Measurements from ENCODE around the gene PRR14. TPM values are rescaled to one million over a fixed set of nuclear protein-coding genes. Genes with fewer than 3 reads are reported as not detected.

The PRR14 gene
- total RNA-seq, 1 donor from 2014 or later, result 13.7 TPM

DNA sequence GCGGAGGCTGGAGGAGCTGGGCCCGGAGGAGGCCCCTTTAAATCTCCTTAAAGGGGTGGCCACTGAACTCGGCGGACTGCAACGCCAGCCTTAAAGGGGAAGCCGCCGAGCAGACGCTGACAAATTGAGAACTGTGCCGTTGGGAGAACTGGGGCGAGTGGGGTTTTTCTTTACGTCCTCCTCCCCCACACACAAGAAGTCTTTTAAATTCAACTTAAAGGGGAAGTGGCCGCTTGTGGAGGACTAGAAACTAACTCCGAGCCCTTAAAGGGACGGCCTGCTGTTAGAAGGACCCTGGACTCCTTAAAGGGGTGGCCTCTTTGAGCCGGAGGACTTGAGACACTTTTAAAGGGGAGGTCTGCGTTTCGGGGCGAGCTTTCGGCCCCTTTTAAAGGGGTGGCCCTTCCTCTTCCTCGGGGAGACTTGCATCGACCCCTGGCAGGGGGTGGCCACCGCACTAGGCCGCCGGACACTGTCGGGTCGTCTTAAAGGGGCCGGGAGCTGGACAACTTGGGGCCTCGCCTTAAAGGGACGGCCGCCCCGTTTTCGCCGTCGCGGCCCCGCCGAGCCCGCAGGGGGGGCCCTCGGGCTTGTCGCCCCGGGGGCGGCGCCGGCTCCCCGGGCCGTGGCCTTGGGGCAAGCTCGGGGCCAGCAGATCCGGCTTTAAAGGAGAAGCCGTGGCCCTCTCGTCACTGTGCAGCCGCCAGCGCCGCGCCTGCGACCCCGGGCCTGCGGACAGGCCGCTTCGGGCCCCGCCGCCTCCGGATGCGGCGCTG is 8.2 kb downstream of the PRR14 start:
- DNase-seq (ENCODE audit: low read depth), result peak; percentile 96

DNA sequence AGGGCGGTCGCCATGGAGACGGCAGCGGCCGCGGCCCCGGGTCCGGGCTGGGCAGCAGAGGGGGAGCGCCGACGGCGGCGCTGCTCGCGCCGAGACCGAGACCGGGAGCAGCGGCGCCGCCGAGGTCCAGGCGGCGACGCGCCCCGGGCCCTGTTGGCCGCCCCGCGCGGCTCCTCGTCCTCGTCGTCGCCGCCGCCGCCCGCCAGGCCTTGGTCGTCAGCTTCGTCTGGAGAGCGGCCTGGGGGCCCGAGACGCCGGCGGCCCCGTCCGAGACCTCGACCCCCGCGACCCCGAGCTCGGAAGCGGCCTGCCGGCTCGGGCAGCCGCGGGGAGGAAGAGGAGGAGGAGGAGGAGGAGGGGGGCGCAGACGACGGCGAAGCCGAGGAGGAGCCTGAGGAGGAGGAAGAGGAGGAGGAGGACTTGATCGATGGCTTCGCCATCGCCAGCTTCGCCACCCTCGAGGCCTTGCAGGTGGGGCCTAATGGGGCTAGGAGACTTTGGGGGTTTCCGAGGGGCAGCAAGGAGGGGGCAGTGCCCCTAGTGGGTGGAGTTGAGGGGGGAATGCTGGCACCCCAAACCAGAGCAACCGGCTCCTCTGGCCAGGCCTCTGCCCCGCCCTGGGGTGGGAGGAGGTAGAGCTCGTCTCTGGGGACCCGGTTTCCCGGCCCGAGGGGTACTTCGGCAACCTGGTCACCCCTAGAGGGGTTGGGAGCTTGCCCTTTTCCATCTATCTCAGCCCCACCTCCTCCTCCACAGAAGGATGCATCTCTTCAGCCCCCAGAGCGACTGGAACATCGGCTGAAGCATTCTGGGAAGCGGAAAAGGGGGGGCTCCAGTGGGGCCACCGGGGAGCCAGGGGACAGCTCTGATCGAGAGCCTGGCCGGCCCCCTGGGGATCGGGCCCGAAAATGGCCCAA is 9.0 kb downstream of the PRR14 start:
- peak; percentile 19 for DNase-seq (ENCODE audit: low read depth)

DNA sequence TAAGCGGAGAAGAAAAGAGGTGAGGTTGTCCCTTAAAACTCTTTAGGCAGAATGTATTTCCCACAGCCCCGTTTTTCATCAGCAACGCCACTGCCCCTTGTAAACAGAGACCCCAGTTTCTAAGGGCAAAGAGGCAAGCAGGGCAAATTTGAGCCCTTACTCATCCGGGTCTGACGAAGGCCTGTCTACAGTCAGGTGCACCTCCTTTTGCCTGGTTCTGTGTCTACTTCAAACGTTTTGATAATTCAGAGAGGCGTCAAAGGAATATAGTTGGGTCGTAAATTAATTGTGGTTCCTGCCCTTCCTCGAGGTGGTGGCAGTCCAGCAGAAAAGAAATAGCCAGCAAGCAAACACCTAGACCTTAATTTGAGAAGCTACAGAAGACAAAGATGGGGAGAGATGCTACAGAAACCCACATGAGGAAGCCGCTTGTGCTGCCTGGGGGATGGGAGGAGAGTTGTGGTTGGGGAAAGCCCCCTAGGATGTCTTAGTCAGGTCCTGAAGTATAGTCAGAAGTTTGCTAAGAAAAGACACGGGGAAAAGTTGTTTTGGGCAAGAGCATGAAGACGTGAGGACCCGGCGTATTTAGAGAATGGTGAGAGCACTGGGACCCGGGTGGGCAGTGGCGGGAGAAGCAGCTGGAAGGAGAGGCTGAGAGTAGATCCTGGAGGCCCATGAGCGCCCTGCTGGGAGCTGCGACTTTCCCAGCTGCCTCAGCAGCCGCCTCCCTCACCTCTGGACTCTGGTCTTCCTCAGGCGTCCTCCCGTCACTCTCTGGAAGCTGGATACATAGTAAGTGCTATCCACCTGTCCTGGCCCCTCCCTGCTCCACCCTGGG is 9.9 kb downstream of the PRR14 start:
- DNase-seq (ENCODE audit: low read depth), result no peak

DNA sequence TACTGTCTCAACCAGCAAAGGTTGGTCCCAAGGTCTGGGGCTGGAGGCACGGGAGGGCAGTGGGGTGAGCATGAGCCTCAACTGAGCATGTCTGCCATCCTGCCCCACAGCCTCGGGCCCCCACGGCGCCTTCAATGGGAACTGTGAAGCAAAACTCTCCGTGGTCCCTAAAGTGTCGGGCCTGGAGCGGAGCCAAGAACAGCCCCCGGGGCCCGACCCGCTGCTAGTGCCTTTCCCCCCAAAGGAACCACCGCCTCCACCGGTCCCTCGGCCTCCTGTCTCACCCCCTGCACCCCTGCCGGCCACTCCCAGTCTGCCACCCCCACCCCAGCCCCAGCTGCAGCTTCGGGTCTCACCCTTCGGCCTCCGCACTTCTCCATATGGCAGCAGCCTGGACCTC is 11.7 kb downstream of the PRR14 start:
- no peak for DNase-seq (ENCODE audit: low read depth)

DNA sequence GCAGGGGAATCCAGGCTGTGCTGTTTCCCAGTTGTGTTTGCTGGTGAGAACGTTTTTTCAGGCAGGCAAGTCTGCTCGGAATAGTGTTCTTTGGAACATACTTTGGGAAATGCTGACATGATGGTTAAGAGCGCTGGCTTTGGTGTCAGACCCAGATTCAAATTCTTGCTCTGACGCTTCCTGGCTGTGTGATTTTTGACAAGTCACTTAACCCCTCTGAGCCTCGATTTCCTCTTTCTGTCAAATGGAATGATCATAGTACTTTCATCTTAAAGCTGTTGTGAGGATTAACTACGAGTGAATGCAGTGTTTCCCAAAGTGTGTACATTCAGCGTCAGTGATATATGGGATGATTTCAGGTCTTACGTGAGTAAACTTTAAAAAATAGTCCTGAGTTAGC is 12.3 kb downstream of the PRR14 start:
- no peak for DNase-seq (ENCODE audit: low read depth)

DNA sequence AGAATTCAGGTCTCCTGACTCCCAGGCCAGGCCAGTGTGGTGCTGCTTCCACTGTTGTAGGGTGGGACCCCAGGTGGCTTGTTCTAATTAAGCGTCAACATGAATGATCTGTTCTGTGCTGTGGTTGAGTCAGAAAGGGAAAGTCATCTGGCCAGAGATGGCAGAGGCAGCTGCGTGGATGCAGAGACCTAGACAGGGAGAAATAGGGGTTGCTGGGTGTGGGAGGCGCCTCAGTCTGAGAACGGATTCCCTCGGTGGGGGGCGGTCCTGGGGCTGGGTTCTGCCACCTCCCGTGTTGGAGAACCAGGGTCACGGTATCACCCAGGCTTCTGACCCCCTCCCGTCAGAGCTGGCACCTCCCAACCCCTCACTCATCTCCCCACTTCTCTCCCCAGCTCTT is 13.1 kb downstream of the PRR14 start:
- DNase-seq (ENCODE audit: low read depth), result peak; percentile 41

DNA sequence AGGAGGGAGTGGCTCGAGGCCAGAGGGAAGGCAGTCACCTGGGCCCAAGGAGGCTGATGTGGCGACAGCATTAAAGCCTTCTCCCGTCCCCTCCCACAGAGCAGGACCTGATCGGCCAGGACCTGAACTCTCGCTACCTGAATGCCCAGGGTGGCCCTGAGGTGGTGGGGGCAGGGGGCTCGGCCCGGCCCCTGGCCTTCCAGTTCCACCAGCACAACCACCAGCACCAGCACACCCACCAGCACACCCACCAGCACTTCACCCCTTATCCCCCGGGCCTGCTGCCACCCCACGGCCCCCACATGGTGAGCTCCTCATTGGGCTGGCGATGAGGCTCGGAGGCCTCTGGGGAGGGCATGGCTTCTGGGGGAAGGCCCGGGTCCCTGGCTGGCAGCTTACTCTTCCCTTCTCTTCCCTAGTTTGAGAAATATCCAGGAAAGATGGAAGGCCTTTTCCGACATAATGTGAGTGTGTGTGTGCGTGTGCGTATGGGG is 13.9 kb downstream of the PRR14 start:
- DNase-seq (ENCODE audit: low read depth), result no peak

DNA sequence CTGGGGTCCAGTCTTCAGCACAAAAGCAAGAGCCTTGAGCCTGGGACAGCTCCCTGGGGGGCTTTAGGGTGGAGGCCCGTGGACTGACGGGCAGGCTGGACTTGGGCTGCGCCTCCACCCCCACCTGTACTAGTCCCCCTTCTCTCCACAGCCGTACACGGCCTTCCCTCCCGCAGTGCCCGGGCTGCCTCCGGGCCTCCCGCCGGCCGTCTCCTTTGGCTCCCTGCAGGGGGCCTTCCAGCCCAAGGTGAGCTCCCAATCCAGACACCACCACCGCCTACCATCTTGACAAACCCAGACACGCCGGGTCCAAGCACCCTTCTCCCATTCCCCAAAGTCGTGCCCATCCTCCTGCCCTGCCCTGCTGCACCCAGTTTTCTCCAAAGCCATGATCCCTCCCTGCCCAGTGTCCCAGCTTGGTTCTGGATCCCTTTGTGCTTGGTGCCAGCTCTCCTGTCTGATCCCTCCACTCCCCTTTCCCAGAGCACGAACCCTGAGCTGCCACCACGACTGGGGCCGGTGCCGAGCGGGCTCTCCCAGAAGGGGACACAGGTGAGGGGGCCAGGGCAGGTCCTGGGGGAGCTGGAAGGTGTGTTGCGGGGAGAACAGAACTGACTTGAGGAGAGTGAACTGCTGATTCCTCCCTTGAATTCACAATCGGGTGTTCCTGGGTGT is 14.5 kb downstream of the PRR14 start:
- DNase-seq (ENCODE audit: low read depth), result no peak

DNA sequence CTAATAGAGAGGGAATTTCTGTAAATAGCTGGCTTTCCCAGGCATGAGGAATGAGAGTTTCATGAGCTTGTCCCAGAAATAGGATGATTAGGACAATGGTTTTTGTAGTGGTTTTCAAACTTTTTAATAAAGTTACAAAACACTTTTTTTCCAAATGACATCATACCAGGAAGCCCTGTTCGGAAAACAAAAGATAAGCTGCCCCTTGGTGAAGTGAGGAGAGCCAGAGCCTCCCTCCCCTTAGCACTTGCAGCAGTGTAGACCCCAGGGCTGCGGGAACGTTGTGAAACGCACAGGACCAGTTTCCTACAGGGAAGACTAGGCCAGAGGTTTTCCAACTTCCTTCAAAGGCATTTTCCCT is 15.1 kb downstream of the PRR14 start:
- DNase-seq (ENCODE audit: low read depth), result no peak

DNA sequence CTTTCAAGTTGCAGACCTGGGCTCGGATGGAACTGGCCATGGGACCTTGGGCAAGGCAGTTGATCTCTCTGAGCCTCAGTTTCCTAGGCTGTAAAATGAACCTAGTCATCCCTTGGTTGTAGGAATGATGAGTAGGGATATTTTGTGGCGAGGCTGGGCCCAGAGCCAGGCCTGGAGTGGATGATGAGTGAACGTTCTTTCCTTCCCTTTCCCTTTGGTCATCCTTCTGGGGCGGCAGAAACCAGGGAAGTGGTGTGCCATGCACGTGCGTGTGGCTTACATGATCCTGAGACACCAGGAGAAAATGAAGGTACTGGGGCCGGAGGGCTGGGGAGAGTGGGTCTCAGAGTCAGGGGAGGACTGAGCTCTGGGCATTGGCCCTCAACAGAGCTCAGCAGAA is 15.9 kb downstream of the PRR14 start:
- DNase-seq (ENCODE audit: low read depth), result no peak

DNA sequence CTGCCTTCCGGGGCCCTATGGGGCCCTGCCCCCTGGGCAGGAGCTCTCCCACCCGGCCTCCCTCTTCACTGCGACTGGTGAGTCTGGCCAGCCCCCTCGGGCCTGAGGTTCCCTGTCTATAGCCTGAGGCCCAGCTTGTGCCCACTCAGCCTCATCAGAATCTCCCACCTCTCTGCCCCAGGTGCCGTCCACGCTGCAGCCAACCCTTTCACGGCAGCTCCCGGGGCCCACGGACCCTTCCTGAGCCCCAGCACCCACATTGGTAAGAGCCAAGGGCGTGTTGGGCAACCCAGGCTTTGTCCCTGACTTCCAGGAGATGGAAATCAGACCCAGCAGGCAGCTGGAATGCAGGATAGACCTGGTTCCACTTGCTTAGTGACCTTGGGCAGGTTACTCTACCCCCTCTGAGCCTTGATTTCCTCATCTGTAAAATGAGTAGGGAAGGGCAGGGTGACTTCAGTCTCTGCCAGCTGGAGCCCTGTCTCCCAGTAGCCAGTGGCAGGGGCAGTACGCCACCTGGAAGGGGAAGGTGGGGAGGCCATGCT is 16.7 kb downstream of the PRR14 start:
- no peak for DNase-seq (ENCODE audit: low read depth)

DNA sequence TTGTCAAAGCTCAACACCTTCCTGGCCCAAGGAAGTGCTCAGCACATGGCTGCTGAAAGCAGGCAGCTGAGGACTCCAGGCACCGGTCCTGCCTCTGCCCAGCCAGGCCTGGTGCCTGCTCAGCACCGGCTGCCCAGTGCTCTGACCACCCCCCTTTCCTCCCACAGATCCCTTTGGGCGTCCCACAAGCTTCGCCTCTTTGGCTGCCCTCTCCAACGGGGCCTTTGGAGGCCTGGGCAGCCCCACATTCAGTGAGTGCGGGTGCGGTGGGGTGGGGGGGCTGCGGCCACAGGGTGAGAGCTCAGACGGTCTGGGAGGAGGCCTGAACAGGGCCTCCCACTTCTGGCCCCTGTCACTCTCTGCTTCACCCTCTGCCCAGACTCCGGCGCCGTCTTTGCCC is 17.6 kb downstream of the PRR14 start:
- DNase-seq (ENCODE audit: low read depth), result no peak

DNA sequence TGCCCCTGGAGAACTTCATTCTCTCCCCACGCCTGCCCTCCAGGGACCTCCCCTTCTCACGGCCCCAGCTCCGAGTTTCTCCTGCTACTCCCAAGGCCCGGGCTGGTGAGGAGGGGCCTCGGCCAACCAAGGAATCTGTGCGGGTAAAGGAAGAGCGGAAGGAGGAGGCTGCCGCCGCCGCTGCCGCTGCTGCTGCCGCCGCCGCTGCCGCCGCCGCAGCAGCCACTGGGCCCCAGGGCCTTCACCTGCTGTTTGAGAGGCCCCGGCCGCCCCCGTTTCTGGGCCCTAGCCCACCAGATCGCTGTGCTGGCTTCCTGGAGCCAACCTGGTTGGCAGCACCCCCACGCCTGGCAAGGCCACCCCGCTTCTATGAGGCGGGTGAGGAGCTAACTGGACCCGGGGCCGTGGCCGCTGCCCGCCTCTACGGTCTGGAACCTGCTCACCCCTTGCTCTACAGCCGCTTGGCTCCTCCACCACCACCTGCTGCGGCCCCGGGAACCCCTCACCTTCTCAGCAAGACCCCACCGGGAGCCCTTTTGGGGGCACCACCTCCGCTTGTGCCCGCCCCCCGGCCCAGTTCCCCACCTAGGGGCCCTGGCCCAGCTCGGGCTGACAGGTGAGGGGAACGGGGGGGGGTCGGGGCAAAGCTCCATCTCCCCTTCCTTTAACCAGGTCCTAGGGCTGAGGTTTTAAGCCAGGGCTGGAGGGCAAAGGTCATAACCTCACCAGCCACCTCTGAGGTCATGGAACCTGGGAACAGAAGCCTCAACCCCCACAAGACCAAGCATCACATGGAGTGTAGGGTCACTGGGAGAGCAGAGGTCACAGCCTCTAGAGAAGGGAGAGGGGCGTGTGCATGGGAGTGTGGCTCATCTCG is 18.5 kb downstream of the PRR14 start:
- DNase-seq (ENCODE audit: low read depth), result no peak

DNA sequence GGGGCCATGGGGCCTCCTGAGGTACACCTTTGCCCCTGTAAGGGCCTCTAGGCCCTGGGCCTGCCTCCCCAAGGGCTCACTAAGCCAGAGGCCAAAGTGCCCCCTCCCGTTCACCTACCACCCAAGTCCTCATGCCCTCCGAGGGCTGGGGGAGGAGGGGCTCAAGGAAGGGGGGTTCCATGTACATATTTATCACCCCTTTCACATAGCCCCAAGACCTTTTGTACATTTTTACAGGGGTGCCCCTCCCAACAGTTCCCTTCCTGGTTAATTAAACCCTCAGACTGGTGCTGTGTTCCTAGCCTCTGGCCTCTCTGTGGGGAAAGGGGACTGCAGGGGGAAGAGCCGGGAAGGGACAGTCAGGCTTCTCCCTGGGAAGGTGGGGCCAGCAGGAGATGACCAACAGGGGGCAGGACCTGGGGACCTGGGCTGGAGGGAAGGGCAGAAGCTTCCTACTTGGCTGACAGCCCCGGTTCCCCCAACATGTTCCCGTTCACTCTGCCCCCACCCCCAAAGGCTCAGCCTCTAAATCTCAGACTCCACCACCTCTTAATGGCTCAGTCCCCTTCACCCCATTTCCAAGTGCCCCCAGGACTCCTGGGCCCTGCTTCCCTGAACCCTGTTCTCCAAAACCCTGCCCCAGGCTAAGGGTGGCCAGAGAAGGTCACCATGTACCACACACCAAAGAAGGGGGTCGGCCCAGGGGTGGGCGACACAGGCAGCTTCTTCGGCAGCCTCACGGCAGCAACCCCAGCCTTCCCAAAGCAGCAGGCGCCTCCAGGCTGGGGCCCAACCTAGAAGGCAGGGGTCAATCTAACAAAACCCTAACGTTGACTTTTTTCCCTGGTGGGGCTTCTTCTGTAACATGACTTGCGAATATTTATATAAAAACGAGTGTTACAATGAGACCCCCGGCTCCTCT is 19.4 kb downstream of the PRR14 start:
- DNase-seq (ENCODE audit: low read depth), result no peak

DNA sequence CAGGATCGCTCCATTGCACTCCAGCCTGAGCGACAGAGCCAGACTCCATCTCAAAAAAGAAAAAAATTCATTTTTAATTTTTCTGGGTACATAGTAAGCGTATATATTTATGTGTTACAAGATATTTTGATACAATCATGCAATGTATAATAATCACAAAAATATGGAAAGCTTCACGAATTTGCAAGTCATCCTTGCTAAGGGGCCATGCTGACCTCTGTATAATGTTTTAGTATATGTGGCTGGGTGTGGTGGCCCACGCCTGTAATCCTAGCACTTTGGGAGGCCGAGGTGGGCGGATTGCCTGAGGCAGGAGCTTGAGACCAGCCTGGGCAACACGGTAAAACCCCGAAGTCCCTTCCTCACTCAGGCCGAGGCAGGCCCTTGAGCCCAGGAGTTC is 24.4 kb downstream of the PRR14 start:
- DNase-seq (ENCODE audit: low read depth), result no peak

DNA sequence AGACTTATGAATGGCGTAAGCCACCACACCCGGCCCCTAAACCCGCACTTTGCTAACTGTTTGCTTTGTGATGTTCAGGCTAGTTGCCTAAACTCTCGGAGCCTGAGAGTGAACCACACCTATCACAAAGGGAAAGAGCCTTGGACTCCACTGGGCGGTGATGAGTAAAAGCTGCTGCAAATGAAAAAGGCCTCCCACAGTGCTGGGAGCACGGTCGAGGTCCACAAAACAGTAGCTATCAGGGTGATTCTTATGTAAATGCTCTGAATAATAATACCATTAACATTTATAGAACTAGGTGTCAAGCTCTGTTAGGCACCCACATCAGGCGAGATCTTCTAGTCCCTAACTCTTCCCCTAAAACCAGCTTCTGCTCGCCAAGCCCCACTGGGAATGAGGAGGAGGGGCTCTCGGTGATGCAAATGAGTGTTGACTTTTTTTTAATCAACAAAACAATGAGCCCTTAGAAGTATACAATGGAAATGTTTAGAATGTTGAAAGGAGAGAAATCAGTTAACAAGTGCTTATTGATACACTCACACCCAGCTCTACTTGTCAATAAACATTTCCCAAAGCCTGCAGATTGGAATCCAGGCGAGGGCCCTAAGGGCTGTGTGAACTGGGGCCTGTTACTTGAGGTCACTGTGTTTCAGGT is 27.3 kb downstream of the PRR14 start:
- no peak for DNase-seq (ENCODE audit: low read depth)

DNA sequence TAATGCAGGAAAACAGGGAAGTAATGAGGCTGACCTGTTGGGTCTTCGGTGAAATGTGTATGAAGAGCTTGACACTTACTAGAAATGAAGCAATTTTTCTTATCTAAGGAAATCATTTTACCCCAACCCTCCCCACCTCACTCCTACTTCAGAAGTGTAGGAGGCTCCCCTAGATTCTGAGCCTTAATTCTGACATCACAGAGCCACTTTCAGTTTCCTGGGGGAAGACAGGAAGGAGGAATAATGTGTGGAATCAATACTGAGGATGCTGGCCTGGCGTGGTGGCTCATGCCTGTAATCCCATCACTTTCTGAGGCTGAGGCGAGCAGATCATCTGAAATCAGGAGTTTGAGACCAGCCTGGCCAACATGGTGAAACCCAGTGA is 27.8 kb downstream of the PRR14 start:
- no peak for DNase-seq (ENCODE audit: low read depth)

DNA sequence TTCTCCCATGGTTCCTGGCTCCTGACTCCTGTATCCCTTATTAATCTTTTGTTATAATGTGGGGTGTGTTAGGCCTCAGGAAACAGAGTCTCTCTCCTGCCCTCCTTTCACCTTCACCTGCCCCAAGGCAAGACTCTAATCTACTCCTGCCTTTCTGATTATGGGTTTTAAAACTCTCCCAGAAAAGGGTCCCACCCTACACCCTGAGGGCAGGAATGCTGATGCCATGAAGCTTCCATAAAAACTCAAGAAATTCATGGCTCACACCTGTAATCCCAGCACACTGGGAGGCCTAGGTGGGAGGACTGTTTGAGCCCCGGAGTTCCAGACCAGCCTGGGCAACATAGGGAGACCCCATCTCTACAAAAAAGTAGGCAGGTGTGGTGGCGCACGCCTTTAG is 29.6 kb downstream of the PRR14 start:
- DNase-seq (ENCODE audit: low read depth), result no peak

All from myocyte (in vitro differentiated cells).